ENCODE results near the gene ZNF71.

Gene ZNF71

DNA sequence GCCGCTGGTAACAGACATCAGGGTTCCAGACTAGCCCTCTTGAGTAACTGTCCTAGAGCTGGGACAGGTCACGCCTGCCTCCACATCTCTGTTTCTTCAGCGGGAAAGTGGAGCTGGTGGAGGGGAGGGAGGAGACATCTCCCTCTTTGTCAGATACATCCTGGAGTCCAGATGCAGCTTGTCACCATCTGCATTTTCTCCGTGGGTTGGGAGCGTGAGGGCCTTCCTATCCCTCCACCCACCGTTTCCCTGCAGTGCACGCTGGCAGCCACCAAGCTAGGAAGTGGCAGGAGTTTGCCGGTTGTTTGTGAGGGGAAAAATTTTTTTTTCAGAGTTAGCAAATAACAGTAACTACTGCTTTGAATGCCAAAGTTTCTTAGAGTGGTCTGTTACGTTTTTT, 27.9 kb downstream of the ZNF71 start:
- Histone ChIP-seq H3K9me2 (replicated peaks; ENCODE audit: control insufficient read depth, low read length) (no peaks in the 10 kb centered on the region), H3K79me2 (ENCODE audit: control insufficient read depth, low read length) (no peaks in the 10 kb centered on the region), H3K4me3 (ENCODE audit: low read length) (no peak overlapping the region), H3K27ac (ENCODE audit: low read depth, low read length) (no peak overlapping the region), H3K27me3 (ENCODE audit: control insufficient read depth, low read length) (no peaks in the 10 kb centered on the region), H3K4me1 (ENCODE audit: control insufficient read depth, low read length) (no peaks in the 10 kb centered on the region), H3F3A (ENCODE audit: control insufficient read depth, insufficient read depth) (no peaks in the 10 kb centered on the region), H3K9me3 (ENCODE audit: control insufficient read depth, insufficient read depth, low read length) (peaks cover 33% of the 10 kb centered on the region; the same call in 1 of the 2 replicates), H4K20me1 (ENCODE audit: control insufficient read depth, insufficient read depth, low read depth, low read length) (no peaks in the 10 kb centered on the region), H3K4me2 (ENCODE audit: low read length) (no peak overlapping the region), H3K36me3 (ENCODE audit: control insufficient read depth, low read length) (peaks cover 9% of the 10 kb centered on the region; the same call in 1 of the 2 replicates)
- TF ChIP-seq EZH2phosphoT487 (IDR thresholded peaks at IDR 0.05; ENCODE audit: borderline replicate concordance, low read length), result no peak
- no peak for TF ChIP-seq CTCF (IDR thresholded peaks at IDR 0.05; ENCODE audit: low read depth, low read length, poor library complexity, severe bottlenecking)

GRCh38 chr19:56625708-56626107, 30.6 kb downstream of the ZNF71 start:
- Histone ChIP-seq H3K27me3 (ENCODE audit: control insufficient read depth, low read length) (no peaks in the 10 kb centered on the region), H3K36me3 (ENCODE audit: control insufficient read depth, low read length) (peaks cover 9% of the 10 kb centered on the region; the same call in 1 of the 2 replicates), H3K4me1 (ENCODE audit: control insufficient read depth, low read length) (no peaks in the 10 kb centered on the region), H3K4me3 (ENCODE audit: low read length) (no peak overlapping the region), H3K9me3 (ENCODE audit: control insufficient read depth, insufficient read depth, low read length) (peaks cover 20% of the 10 kb centered on the region; the same call in 1 of the 2 replicates), H4K20me1 (ENCODE audit: control insufficient read depth, insufficient read depth, low read depth, low read length) (no peaks in the 10 kb centered on the region), H3K9me2 (replicated peaks; ENCODE audit: control insufficient read depth, low read length) (no peaks in the 10 kb centered on the region), H3K27ac (ENCODE audit: low read depth, low read length) (no peak overlapping the region), H3K4me2 (ENCODE audit: low read length) (no peak overlapping the region), H3F3A (ENCODE audit: control insufficient read depth, insufficient read depth) (no peaks in the 10 kb centered on the region), H3K79me2 (ENCODE audit: control insufficient read depth, low read length) (no peaks in the 10 kb centered on the region)
- TF ChIP-seq CTCF (IDR thresholded peaks at IDR 0.05; ENCODE audit: low read depth, low read length, poor library complexity, severe bottlenecking), result no peak
- no peak for TF ChIP-seq EZH2phosphoT487 (IDR thresholded peaks at IDR 0.05; ENCODE audit: borderline replicate concordance, low read length)

GRCh38 chr19:56633021-56633420, 37.9 kb downstream of the ZNF71 start:
- no peak overlapping the region for H3K4me2 ChIP-seq (ENCODE audit: low read length)
- H3K79me2 ChIP-seq (ENCODE audit: control insufficient read depth, low read length), result no peaks in the 10 kb centered on the region
- H3K4me1 ChIP-seq (ENCODE audit: control insufficient read depth, low read length), result no peaks in the 10 kb centered on the region
- peaks cover 8% of the 10 kb centered on the region; the same call in 1 of the 2 replicates for H3K9me3 ChIP-seq (ENCODE audit: control insufficient read depth, insufficient read depth, low read length)
- no peaks in the 10 kb centered on the region for H3K9me2 ChIP-seq (replicated peaks; ENCODE audit: control insufficient read depth, low read length)
- no peaks in the 10 kb centered on the region for H3F3A ChIP-seq (ENCODE audit: control insufficient read depth, insufficient read depth)
- no peak overlapping the region for H3K27ac ChIP-seq (ENCODE audit: low read depth, low read length)
- no peaks in the 10 kb centered on the region for H3K36me3 ChIP-seq (ENCODE audit: control insufficient read depth, low read length)
- no peak overlapping the region for H3K4me3 ChIP-seq (ENCODE audit: low read length)
- TF ChIP-seq EZH2phosphoT487 (IDR thresholded peaks at IDR 0.05; ENCODE audit: borderline replicate concordance, low read length) (no peak), CTCF (IDR thresholded peaks at IDR 0.05; ENCODE audit: low read depth, low read length, poor library complexity, severe bottlenecking) (no peak)
- no peaks in the 10 kb centered on the region for H4K20me1 ChIP-seq (ENCODE audit: control insufficient read depth, insufficient read depth, low read depth, low read length)
- H3K27me3 ChIP-seq (ENCODE audit: control insufficient read depth, low read length), result no peaks in the 10 kb centered on the region

All from DOHH2 (cell line).